Body of pancreas (tissue), 4 donors: ENCODE data around the gene HDAC7. TPM values are rescaled to one million over a fixed set of nuclear protein-coding genes. Genes with fewer than 3 reads are reported as not detected.

ENCODE experiments used
- ATAC-seq: fragments of 150-250 bp; one replicate; pipeline ENCODE4 v1.9.1; 2016
- DNase-seq, 4 donors: peaks; one replicate each; pipeline ENCODE4 v3.0.0-alpha.2; 2019
- H3K27ac ChIP-seq, 4 donors: fragments of 200-600 bp; sonication (generic); 1 replicate in 3 of 4; 2 replicates in 1 of 4; pipeline versions ENCODE4 v1.5.1 to v1.6.1; 2016 to 2019; ENCODE audit warnings: mild to moderate bottlenecking in 1 of 4, mixed read lengths in 1 of 4, moderate library complexity in 1 of 4
- H3K27me3 ChIP-seq, 2 donors: fragments of 200-600 bp; sonication (generic); one replicate each; pipeline ENCODE4 v1.6.0; 2016; ENCODE audit warnings: mild to moderate bottlenecking in 1 of 2
- H3K36me3 ChIP-seq, 2 donors: fragments of 200-600 bp; sonication (generic); replicated peaks in 1 of 2; 2 replicates each; pipeline ENCODE4 v1.5.1; 2016; ENCODE audit warnings: low read depth in 2 of 2; ENCODE audit not compliant: insufficient read depth in 1 of 2
- H3K4me1 ChIP-seq: fragments of 200-600 bp; sonication (generic); one replicate; pipeline ENCODE4 v1.6.0; 2016
- H3K4me3 ChIP-seq, 2 donors: fragments of 200-600 bp; sonication (generic); 1 replicate in 1 of 2; 2 replicates in 1 of 2; pipeline ENCODE4 v1.5.1; 2016 to 2019
- H3K9me3 ChIP-seq, 3 donors: fragments of 200-600 bp; sonication (generic); 1 replicate in 2 of 3; 2 replicates in 1 of 3; pipeline ENCODE4 v1.5.1; 2016
- POLR2A ChIP-seq, 3 donors: fragments of 450-650 bp; IDR thresholded peaks; one replicate each; pipeline ENCODE4 v1.6.1; 2016; ENCODE audit warnings: antibody characterized with exemption in 3 of 3, mild to moderate bottlenecking in 2 of 3
- WGBS, 2 donors: methylation state at CpG; one replicate each; pipeline ENCODE4 v1.1.5; 2017; 5-methylcytosine and 5-hydroxymethylcytosine counted together
- intact Hi-C: fragments of 100-400 bp; cut with DNase I; formaldehyde crosslinking; loops from one replicate; pipeline ENCODE4 v1.15.1; 2023
- total RNA-seq, 2 donors: library from RNA; depleted of rRNA; stranded (reverse); fragments of >200 nt; gene quantifications; one replicate each; pipeline ENCODE4 v1.1.0, GENCODE V29; 2016
- TF ChIP-seq, protein P1 (sequence below), 7 experiments: fragments of 450-650 bp in 4 of 7; fragments of 200-600 bp in 3 of 7; sonication (generic) in 3 of 7; IDR thresholded peaks; one replicate each; pipeline ENCODE4 v1.5.1; 2016 to 2019; ENCODE audit warnings: antibody characterized with exemption in 7 of 7

Gene HDAC7
- total RNA-seq, 2 donors from 2014 or later: 26.2 to 26.7 TPM

DNA sequence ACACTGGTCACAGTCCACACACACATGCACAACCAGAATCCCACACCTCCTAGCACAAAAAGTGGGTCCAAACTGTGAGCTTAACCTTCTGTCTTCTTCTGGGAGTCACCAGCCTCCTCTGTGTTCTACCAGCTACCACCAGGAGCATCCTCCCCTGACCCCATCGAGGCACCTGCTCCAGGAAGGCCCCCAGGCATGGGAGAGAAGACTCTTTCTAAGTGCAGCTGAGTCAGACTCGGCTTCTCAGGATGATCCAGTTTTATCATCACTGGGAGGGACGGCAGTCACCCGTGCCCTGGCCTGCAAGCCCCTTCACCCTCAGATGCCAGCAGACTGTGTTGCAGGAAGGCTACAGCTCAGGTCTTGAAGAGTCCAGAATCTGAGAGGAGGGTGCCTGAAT, 86.6 kb downstream of the HDAC7 start:
- H3K4me1 ChIP-seq: peaks cover 45% of the 10 kb centered on the region
- no peaks in the 10 kb centered on the region for H3K27me3 ChIP-seq
- no peaks in the 10 kb centered on the region for H3K9me3 ChIP-seq
- no peak for ATAC-seq
- intact Hi-C loops: no loop called here
- no peak overlapping the region for H3K4me3 ChIP-seq
- TF ChIP-seq, protein P1, sequence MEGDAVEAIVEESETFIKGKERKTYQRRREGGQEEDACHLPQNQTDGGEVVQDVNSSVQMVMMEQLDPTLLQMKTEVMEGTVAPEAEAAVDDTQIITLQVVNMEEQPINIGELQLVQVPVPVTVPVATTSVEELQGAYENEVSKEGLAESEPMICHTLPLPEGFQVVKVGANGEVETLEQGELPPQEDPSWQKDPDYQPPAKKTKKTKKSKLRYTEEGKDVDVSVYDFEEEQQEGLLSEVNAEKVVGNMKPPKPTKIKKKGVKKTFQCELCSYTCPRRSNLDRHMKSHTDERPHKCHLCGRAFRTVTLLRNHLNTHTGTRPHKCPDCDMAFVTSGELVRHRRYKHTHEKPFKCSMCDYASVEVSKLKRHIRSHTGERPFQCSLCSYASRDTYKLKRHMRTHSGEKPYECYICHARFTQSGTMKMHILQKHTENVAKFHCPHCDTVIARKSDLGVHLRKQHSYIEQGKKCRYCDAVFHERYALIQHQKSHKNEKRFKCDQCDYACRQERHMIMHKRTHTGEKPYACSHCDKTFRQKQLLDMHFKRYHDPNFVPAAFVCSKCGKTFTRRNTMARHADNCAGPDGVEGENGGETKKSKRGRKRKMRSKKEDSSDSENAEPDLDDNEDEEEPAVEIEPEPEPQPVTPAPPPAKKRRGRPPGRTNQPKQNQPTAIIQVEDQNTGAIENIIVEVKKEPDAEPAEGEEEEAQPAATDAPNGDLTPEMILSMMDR (IDR thresholded peaks at IDR 0.05): no peak
- no peak for TF ChIP-seq POLR2A (IDR thresholded peaks at IDR 0.05)
- H3K36me3 ChIP-seq: no peaks in the 10 kb centered on the region
- WGBS, 2 donors: 68 to 75% methylated on average over 2 to 4 of the region's 4 CpGs
- DNase-seq: no peak
- no peak overlapping the region for H3K27ac ChIP-seq

Other genes starting within 250 kb of the HDAC7 start
- 1 to 10 TPM; 6.0 to 6.9 TPM for gene RPAP3, start 113.9 kb downstream of the HDAC7 start, total RNA-seq
- gene ENDOU, start 94.4 kb downstream of the HDAC7 start, total RNA-seq: not detected
- gene RAPGEF3, start 61.0 kb downstream of the HDAC7 start, total RNA-seq: 10 to 100 TPM; 11.9 to 23.4 TPM
- gene SLC48A1, start 46.7 kb downstream of the HDAC7 start, total RNA-seq: 10 to 100 TPM; 12.7 to 22.1 TPM
- gene VDR, start 85.1 kb upstream of the HDAC7 start, total RNA-seq: 1 to 10 TPM; 1.3 to 3.1 TPM
- 10 to 100 TPM; 38.2 to 47.0 TPM for gene TMEM106C, start 143.7 kb upstream of the HDAC7 start, total RNA-seq
- not detected for gene COL2A1, start 184.6 kb upstream of the HDAC7 start, total RNA-seq